GM12878 (cell line): ENCODE data around the gene MRPL57. TPM values are rescaled to one million over a fixed set of nuclear protein-coding genes. Genes with fewer than 3 reads are reported as not detected.
A peak's percentile ranks its signal among the peaks of the same experiment; 100 is the strongest.

Experiments
- ATF7 ChIP-seq: fragments of 450-650 bp; IDR thresholded peaks from 2 replicates; pipeline ENCODE4 v1.6.1; 2016; ENCODE audit warnings: low read depth, mild to moderate bottlenecking
- BHLHE40 ChIP-seq, 2 experiments: fragments of 450-650 bp in 1 of 2; IDR thresholded peaks; 2 replicates each; pipeline ENCODE4 v1.6.1; 2011 to 2017; ENCODE audit warnings: low read depth in 2 of 2, borderline replicate concordance in 1 of 2, improper control_type of control experiment in 1 of 2, low read length in 1 of 2, mild to moderate bottlenecking in 1 of 2
- CHD1 ChIP-seq: IDR thresholded peaks from 2 replicates; pipeline ENCODE4 v1.6.1; 2012; ENCODE audit warnings: low read depth, low read length, improper control_type of control experiment
- CHD2 ChIP-seq: IDR thresholded peaks from 2 replicates; pipeline ENCODE4 v1.6.1; 2011; ENCODE audit warnings: low read depth, low read length, improper control_type of control experiment, borderline replicate concordance
- CREM ChIP-seq: IDR thresholded peaks from 2 replicates; pipeline ENCODE4 v1.6.1; 2014; ENCODE audit warnings: antibody characterized with exemption, low read depth
- DPF2 ChIP-seq: fragments of 450-650 bp; IDR thresholded peaks from 2 replicates; pipeline ENCODE4 v1.6.1; 2017; ENCODE audit warnings: mild to moderate bottlenecking
- EED ChIP-seq: sonication (generic); IDR thresholded peaks from 2 replicates; pipeline ENCODE4 v1.6.1; 2016; ENCODE audit warnings: antibody characterized with exemption, low read depth
- ESRRA ChIP-seq: IDR thresholded peaks from 2 replicates; pipeline ENCODE4 v1.6.1; 2012; ENCODE audit warnings: mild to moderate bottlenecking, low read length, improper control_type of control experiment
- ETV6 ChIP-seq, 2 experiments: fragments of 450-650 bp in 1 of 2; IDR thresholded peaks in 1 of 2; conservative IDR thresholded peaks in 1 of 2; 2 replicates each; pipeline ENCODE4 v1.6.1; 2014; ENCODE audit warnings: antibody characterized with exemption in 1 of 2, borderline replicate concordance in 1 of 2, low read depth in 1 of 2, mild to moderate bottlenecking in 1 of 2, moderate library complexity in 1 of 2
- HCFC1 ChIP-seq: fragments of 150-350 bp; IDR thresholded peaks from 2 replicates; pipeline ENCODE4 v1.6.1; 2014; ENCODE audit warnings: low read length
- HDAC6 ChIP-seq: fragments of 200-600 bp; sonication (generic); IDR thresholded peaks from one replicate; pipeline ENCODE4 v1.8.0; 2017; ENCODE audit warnings: antibody characterized with exemption; ENCODE audit not compliant: unreplicated experiment
- JUNB ChIP-seq: IDR thresholded peaks from 2 replicates; pipeline ENCODE4 v1.6.1; 2016; ENCODE audit warnings: antibody characterized with exemption, mild to moderate bottlenecking
- KAT2A ChIP-seq: conservative IDR thresholded peaks from 2 replicates; pipeline ENCODE4 v1.6.1; 2011; ENCODE audit warnings: low read depth, low read length; ENCODE audit not compliant: control insufficient read depth
- MTA2 ChIP-seq: fragments of 450-650 bp; IDR thresholded peaks from 2 replicates; pipeline ENCODE4 v1.6.1; 2016; ENCODE audit warnings: low read depth, mild to moderate bottlenecking, moderate library complexity
- NFYB ChIP-seq: IDR thresholded peaks from 2 replicates; pipeline ENCODE4 v1.6.1; 2011; ENCODE audit warnings: low read depth, mild to moderate bottlenecking, low read length, improper control_type of control experiment, moderate library complexity; ENCODE audit not compliant: insufficient read depth
- NR2F1 ChIP-seq: fragments of 450-650 bp; conservative IDR thresholded peaks from 2 replicates; pipeline ENCODE4 v1.6.1; 2017; ENCODE audit warnings: mild to moderate bottlenecking
- PML ChIP-seq: IDR thresholded peaks from 2 replicates; pipeline ENCODE4 v1.6.1; 2012; ENCODE audit warnings: low read length, inconsistent platforms
- TCF7 ChIP-seq: IDR thresholded peaks from 2 replicates; pipeline ENCODE4 v1.6.1; 2014; ENCODE audit warnings: antibody characterized with exemption, borderline replicate concordance
- polyA plus RNA-seq, 11 experiments: library from polyadenylated mRNA; depleted of rRNA in 4 of 11; unstranded in 6 of 11; stranded (reverse) in 5 of 11; fragments of >200 nt; fragmentation: Nextera tagmentation in 4 of 11; fragmentation: Illumina TruSeq in 1 of 11; extraction: Ambion mirVana in 4 of 11; extraction: Trizol in 1 of 11; gene quantifications; 1 replicate in 1 of 11; 2 replicates in 10 of 11; pipeline versions ENCODE4 v1.2.1 to v1.2.3, GENCODE V29; 2011 to 2016; ENCODE audit warnings: inconsistent platforms in 2 of 11, missing spikeins in 2 of 11, low read depth in 1 of 11
- total RNA-seq, 4 experiments: library from RNA; depleted of rRNA in 3 of 4; stranded (reverse); fragments of >200 nt in 3 of 4; fragmentation: Illumina TruSeq in 1 of 4; extraction: Trizol in 1 of 4; gene quantifications; 2 replicates each; pipeline versions ENCODE4 v1.2.1 to v1.2.3, GENCODE V29; 2013 to 2021
- TF ChIP-seq, protein P1 (sequence below): fragments of 450-650 bp; IDR thresholded peaks from 2 replicates; pipeline ENCODE4 v1.6.1; 2017; ENCODE audit warnings: low read depth, mild to moderate bottlenecking, moderate library complexity
- TF ChIP-seq, protein P2 (sequence below): fragments of 450-650 bp; IDR thresholded peaks from 2 replicates; pipeline ENCODE4 v1.6.1; 2016; ENCODE audit warnings: mild to moderate bottlenecking
- TF ChIP-seq, protein P3 (sequence below): IDR thresholded peaks from 2 replicates; pipeline ENCODE4 v1.6.1; 2012; ENCODE audit warnings: low read length, inconsistent platforms
- TF ChIP-seq, protein P4 (sequence below): fragments of 150-350 bp; IDR thresholded peaks from 2 replicates; pipeline ENCODE4 v1.6.1; 2016; ENCODE audit warnings: low read depth, low read length
- TF ChIP-seq, protein P5 (sequence below): IDR thresholded peaks from 2 replicates; pipeline ENCODE4 v1.6.1; 2011; ENCODE audit warnings: low read depth, mild to moderate bottlenecking, low read length, moderate library complexity, borderline replicate concordance; ENCODE audit errors: extremely low read depth

The MRPL57 gene
- total and polyA plus RNA-seq, 10 of the 15 experiments (the other 5 are each of a cell fraction or from before 2014, with no cell fraction given), result 10.5 to 90.6 (median 25.9) TPM

DNA sequence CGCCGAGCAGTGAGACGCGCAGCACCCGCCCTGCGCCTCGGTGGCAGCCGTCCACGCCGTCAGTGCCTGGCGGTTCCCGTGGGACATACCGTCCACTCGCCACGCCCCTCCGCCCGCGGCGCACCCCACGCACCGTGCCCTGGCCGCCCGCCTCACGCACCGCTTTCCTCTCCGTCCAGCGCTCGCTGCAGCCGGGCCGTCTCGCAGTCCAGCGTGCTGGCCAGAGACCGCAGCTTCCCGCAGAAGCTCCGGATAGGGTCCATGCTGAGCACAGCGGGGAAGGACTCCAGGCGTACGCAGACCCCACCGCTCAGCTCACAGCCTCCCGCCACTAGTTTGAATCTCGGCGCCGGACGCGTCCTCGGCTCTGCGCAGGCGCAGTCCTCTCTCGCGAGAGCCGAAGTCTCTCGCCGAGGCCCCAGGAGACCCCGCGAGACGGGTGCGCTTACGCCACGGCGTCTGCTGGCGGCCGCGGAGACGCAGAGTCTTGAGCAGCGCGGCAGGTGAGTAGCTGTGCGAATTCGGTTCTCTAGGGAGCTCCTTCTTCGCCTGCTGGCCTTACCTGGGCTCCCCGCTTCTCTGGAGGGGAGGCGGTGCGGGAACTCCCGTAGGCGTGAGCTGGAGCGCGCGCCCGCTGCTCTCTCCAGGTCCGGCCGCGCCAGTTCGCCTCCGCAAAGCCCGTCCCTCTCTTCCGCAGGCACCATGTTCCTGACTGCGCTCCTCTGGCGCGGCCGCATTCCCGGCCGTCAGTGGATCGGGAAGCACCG is at the start of gene MRPL57, which contains the start of gene SKA3 (continued):
- TF ChIP-seq, protein P1, sequence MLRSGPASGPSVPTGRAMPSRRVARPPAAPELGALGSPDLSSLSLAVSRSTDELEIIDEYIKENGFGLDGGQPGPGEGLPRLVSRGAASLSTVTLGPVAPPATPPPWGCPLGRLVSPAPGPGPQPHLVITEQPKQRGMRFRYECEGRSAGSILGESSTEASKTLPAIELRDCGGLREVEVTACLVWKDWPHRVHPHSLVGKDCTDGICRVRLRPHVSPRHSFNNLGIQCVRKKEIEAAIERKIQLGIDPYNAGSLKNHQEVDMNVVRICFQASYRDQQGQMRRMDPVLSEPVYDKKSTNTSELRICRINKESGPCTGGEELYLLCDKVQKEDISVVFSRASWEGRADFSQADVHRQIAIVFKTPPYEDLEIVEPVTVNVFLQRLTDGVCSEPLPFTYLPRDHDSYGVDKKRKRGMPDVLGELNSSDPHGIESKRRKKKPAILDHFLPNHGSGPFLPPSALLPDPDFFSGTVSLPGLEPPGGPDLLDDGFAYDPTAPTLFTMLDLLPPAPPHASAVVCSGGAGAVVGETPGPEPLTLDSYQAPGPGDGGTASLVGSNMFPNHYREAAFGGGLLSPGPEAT, result peak; percentile 68
- peak; percentile 92 for TF ChIP-seq PML
- no peak for TF ChIP-seq JUNB
- TF ChIP-seq DPF2, result peak; percentile 43; the same call in 1 of the 2 replicates
- peak in 1 of 2 experiments; percentile 68; a peak in 2 of 4 replicates for TF ChIP-seq BHLHE40 (IDR thresholded peaks at IDR 0.05; ENCODE audit: borderline replicate concordance in 1 of 2, low read depth in 2 of 2, low read length in 1 of 2)
- no peak for TF ChIP-seq MTA2
- no peak for TF ChIP-seq HDAC6
- TF ChIP-seq HCFC1, result peak; percentile 61
- TF ChIP-seq TCF7, result no peak
- TF ChIP-seq KAT2A, result no peak
- TF ChIP-seq EED, result no peak
- TF ChIP-seq, protein P2, sequence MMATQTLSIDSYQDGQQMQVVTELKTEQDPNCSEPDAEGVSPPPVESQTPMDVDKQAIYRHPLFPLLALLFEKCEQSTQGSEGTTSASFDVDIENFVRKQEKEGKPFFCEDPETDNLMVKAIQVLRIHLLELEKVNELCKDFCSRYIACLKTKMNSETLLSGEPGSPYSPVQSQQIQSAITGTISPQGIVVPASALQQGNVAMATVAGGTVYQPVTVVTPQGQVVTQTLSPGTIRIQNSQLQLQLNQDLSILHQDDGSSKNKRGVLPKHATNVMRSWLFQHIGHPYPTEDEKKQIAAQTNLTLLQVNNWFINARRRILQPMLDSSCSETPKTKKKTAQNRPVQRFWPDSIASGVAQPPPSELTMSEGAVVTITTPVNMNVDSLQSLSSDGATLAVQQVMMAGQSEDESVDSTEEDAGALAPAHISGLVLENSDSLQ, result peak; percentile 73
- TF ChIP-seq, protein P3, sequence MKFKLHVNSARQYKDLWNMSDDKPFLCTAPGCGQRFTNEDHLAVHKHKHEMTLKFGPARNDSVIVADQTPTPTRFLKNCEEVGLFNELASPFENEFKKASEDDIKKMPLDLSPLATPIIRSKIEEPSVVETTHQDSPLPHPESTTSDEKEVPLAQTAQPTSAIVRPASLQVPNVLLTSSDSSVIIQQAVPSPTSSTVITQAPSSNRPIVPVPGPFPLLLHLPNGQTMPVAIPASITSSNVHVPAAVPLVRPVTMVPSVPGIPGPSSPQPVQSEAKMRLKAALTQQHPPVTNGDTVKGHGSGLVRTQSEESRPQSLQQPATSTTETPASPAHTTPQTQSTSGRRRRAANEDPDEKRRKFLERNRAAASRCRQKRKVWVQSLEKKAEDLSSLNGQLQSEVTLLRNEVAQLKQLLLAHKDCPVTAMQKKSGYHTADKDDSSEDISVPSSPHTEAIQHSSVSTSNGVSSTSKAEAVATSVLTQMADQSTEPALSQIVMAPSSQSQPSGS, result no peak
- TF ChIP-seq, protein P4, sequence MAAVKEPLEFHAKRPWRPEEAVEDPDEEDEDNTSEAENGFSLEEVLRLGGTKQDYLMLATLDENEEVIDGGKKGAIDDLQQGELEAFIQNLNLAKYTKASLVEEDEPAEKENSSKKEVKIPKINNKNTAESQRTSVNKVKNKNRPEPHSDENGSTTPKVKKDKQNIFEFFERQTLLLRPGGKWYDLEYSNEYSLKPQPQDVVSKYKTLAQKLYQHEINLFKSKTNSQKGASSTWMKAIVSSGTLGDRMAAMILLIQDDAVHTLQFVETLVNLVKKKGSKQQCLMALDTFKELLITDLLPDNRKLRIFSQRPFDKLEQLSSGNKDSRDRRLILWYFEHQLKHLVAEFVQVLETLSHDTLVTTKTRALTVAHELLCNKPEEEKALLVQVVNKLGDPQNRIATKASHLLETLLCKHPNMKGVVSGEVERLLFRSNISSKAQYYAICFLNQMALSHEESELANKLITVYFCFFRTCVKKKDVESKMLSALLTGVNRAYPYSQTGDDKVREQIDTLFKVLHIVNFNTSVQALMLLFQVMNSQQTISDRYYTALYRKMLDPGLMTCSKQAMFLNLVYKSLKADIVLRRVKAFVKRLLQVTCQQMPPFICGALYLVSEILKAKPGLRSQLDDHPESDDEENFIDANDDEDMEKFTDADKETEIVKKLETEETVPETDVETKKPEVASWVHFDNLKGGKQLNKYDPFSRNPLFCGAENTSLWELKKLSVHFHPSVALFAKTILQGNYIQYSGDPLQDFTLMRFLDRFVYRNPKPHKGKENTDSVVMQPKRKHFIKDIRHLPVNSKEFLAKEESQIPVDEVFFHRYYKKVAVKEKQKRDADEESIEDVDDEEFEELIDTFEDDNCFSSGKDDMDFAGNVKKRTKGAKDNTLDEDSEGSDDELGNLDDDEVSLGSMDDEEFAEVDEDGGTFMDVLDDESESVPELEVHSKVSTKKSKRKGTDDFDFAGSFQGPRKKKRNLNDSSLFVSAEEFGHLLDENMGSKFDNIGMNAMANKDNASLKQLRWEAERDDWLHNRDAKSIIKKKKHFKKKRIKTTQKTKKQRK, result no peak
- TF ChIP-seq CHD1, result no peak
- TF ChIP-seq CREM, result peak; percentile 26; the same call in 1 of the 2 replicates
- TF ChIP-seq NR2F1, result peak; percentile 57; the same call in 1 of the 2 replicates
- TF ChIP-seq CHD2, result peak; percentile 100
- TF ChIP-seq ESRRA, result no peak
- TF ChIP-seq ATF7, result no peak
- no peak for TF ChIP-seq NFYB
- TF ChIP-seq, protein P5, sequence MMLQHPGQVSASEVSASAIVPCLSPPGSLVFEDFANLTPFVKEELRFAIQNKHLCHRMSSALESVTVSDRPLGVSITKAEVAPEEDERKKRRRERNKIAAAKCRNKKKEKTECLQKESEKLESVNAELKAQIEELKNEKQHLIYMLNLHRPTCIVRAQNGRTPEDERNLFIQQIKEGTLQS, result no peak
- TF ChIP-seq ETV6 (conservative IDR thresholded peaks at IDR 0.05 in 1 of 2, IDR thresholded peaks at IDR 0.05 in 1 of 2; ENCODE audit: borderline replicate concordance in 1 of 2, low read depth in 1 of 2), result no peak
